Uterus (tissue), 2 donors: ENCODE results near the gene RABGAP1L.

Source experiments
- POLR2A ChIP-seq, 2 donors: fragments of 450-650 bp; IDR thresholded peaks; one replicate each; pipeline ENCODE4 v1.6.1; 2016; ENCODE audit warnings: antibody characterized with exemption in 2 of 2, mild to moderate bottlenecking in 1 of 2, moderate library complexity in 1 of 2
- TF ChIP-seq, protein P1 (sequence below), 4 experiments: fragments of 200-600 bp in 2 of 4; fragments of 450-650 bp in 2 of 4; sonication (generic) in 2 of 4; IDR thresholded peaks; one replicate each; pipeline ENCODE4 v1.5.1; 2016 to 2019; ENCODE audit warnings: antibody characterized with exemption in 4 of 4, mild to moderate bottlenecking in 2 of 4, moderate library complexity in 1 of 4

DNA sequence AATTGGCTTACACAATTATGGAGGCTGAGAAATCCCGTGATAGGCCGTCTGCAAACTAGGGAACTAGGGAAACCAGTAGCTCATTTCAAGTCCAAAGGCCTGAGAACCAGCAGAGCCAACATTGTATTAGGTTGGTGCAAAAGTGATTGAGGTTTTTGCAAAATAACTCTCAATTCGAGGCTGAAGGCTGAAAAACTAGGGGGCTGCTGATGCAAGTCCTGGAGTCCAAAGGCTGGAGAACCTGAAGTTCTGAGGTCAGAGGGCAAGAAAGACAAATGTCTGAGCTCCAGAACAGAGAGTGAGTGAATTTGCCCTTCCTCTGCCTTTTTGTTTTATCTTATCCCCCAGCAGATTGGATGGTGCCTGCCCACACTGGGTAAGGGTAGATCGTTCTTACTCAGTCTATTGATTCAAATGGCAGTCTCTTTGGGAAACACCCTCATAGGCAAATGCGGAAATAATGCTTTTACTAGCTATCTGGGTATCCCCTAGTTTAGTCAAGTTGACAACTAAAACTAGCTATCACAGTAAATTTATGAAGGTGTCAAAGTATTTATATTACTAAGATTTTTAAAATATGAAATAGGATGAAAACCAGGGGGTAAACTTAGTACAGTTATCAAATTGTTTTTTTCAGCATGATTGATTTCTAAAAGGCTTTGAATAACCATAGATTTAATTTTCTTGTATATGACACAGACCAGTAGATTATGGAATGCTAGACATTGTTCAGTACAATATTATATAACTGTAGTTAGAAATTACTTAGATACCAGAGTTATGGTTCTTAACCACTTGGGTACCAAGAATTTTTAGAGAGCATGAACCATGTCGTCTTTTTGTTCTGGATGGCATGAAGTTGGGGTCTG, 15.4 kb downstream of the RABGAP1L start:
- TF ChIP-seq, protein P1, sequence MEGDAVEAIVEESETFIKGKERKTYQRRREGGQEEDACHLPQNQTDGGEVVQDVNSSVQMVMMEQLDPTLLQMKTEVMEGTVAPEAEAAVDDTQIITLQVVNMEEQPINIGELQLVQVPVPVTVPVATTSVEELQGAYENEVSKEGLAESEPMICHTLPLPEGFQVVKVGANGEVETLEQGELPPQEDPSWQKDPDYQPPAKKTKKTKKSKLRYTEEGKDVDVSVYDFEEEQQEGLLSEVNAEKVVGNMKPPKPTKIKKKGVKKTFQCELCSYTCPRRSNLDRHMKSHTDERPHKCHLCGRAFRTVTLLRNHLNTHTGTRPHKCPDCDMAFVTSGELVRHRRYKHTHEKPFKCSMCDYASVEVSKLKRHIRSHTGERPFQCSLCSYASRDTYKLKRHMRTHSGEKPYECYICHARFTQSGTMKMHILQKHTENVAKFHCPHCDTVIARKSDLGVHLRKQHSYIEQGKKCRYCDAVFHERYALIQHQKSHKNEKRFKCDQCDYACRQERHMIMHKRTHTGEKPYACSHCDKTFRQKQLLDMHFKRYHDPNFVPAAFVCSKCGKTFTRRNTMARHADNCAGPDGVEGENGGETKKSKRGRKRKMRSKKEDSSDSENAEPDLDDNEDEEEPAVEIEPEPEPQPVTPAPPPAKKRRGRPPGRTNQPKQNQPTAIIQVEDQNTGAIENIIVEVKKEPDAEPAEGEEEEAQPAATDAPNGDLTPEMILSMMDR (IDR thresholded peaks at IDR 0.05) = no peak
- TF ChIP-seq POLR2A (IDR thresholded peaks at IDR 0.05) = no peak
